HCT116 (cell line): Measurements from ENCODE around the gene ALK. TPM values are rescaled to one million over a fixed set of nuclear protein-coding genes. Genes with fewer than 3 reads are reported as not detected.

Source experiments
- ATAC-seq: fragments of 200-7000 bp; cut with Tn5 transposase; 2 replicates; pipeline ENCODE4 v1.9.1; 2020; ENCODE audit warnings: mild to moderate bottlenecking, moderate library complexity
- BruUV-seq: library from RNA; stranded (reverse); fragments of 400-500 nt; replicated peaks from 2 replicates; lab custom pipeline; 2021; lab: Mats Ljungman, UMichigan
- CTCF ChIA-PET: fragments of 300-600 bp; sonication (Branson Sonifier 250); formaldehyde crosslinking; loops from one replicate; lab custom pipeline; 2021; ENCODE audit warnings: antibody characterized with exemption; lab: Charles Lee
- POLR2A ChIA-PET: fragments of 300-600, 350-600 bp; sonication (Branson Sonifier 250); formaldehyde crosslinking; loops from one replicate; lab custom pipeline; 2021; ENCODE audit warnings: antibody characterized with exemption; lab: Charles Lee
- RAD21 ChIA-PET, 2 experiments: fragments of 300-600 bp; sonication (Branson Sonifier 250); formaldehyde crosslinking; loops; one replicate each; lab custom pipeline; 2023; ENCODE audit warnings: low total read pairs in 2 of 2; ENCODE audit not compliant: uncharacterized antibody in 2 of 2, unreplicated experiment in 2 of 2, low non-redundant PET in 1 of 2; lab: Charles Lee
- DNase-seq: peaks from one replicate; pipeline ENCODE4 v3.0.0-alpha.2; 2010; ENCODE audit warnings: low read depth, low spot score
- H2AFZ ChIP-seq: fragments of 200-600 bp; shearing (Covaris generic), sonication (generic); 2 replicates; pipeline ENCODE4 v1.6.1; 2017; ENCODE audit warnings: low read depth, mixed run types, mixed read lengths, antibody characterized with exemption, low read length; ENCODE audit not compliant: poor library complexity, severe bottlenecking
- H3K27ac ChIP-seq: 2 replicates; pipeline ENCODE4 v1.5.1; 2012; ENCODE audit warnings: low read depth, low read length
- H3K27me3 ChIP-seq: fragments of 200-600 bp; sonication (generic); 2 replicates; pipeline ENCODE4 v1.6.1; 2016; ENCODE audit warnings: mixed run types, low read length, mixed read lengths; ENCODE audit not compliant: insufficient read depth
- H3K36me3 ChIP-seq, 2 experiments: fragments of 200-500 bp in 1 of 2; fragments of 200-600 bp in 1 of 2; sonication (Bioruptor generic) in 1 of 2; sonication (generic) in 1 of 2; 2 replicates each; pipeline versions ENCODE4 v1.5.1 to v1.6.1; 2014 to 2016; ENCODE audit warnings: low read length in 2 of 2, inconsistent platforms in 1 of 2, mixed read lengths in 1 of 2, mixed run types in 1 of 2; ENCODE audit not compliant: insufficient read depth in 2 of 2, control insufficient read depth in 1 of 2
- H3K4me1 ChIP-seq, 2 experiments: fragments of 200-600 bp in 1 of 2; sonication (generic) in 1 of 2; 2 replicates each; pipeline versions ENCODE4 v1.5.1 to v1.6.1; 2012 to 2017; ENCODE audit warnings: low read length in 2 of 2, inconsistent platforms in 1 of 2, mild to moderate bottlenecking in 1 of 2, mixed read lengths in 1 of 2, mixed run types in 1 of 2, moderate library complexity in 1 of 2; ENCODE audit not compliant: insufficient read depth in 2 of 2, control insufficient read depth in 1 of 2
- H3K4me2 ChIP-seq: fragments of 200-600 bp; sonication (generic); 2 replicates; pipeline ENCODE4 v1.6.1; 2017; ENCODE audit warnings: mixed run types, low read length, mixed read lengths
- H3K4me3 ChIP-seq, 2 experiments: fragments of 200-600 bp in 1 of 2; sonication (generic) in 1 of 2; replicated peaks in 1 of 2; 2 replicates each; pipeline ENCODE4 v1.5.1; 2011 to 2016; ENCODE audit warnings: low read length in 2 of 2, control low read depth in 1 of 2, low read depth in 1 of 2, mild to moderate bottlenecking in 1 of 2, mixed read lengths in 1 of 2, mixed run types in 1 of 2
- H3K79me2 ChIP-seq: fragments of 200-600 bp; sonication (generic); 2 replicates; pipeline ENCODE4 v1.6.1; 2017; ENCODE audit warnings: mild to moderate bottlenecking, mixed run types, low read length, moderate library complexity, mixed read lengths; ENCODE audit not compliant: insufficient read depth
- H3K9ac ChIP-seq: fragments of 200-600 bp; sonication (generic); 2 replicates; pipeline ENCODE4 v1.6.1; 2016; ENCODE audit warnings: low read length, mixed read lengths
- H3K9me2 ChIP-seq: fragments of 200-600 bp; sonication (generic), shearing (Covaris generic); 2 replicates; pipeline ENCODE4 v1.6.1; 2017; ENCODE audit warnings: mixed run types, mild to moderate bottlenecking, moderate library complexity; ENCODE audit not compliant: insufficient read depth
- H3K9me3 ChIP-seq, 2 experiments: fragments of 200-500 bp in 1 of 2; fragments of 200-600 bp in 1 of 2; sonication (Bioruptor generic) in 1 of 2; sonication (generic) in 1 of 2; 2 replicates each; pipeline ENCODE4 v1.6.1; 2014 to 2017; ENCODE audit warnings: low read length in 2 of 2, mixed read lengths in 2 of 2, inconsistent platforms in 1 of 2, low read depth in 1 of 2, mild to moderate bottlenecking in 1 of 2, mixed run types in 1 of 2, moderate library complexity in 1 of 2; ENCODE audit not compliant: control insufficient read depth in 1 of 2, insufficient read depth in 1 of 2
- H4K20me1 ChIP-seq: fragments of 200-600 bp; sonication (generic), shearing (Covaris generic); 2 replicates; pipeline ENCODE4 v1.6.1; 2017; ENCODE audit warnings: mixed run types, mild to moderate bottlenecking, moderate library complexity; ENCODE audit not compliant: insufficient read depth
- CBX3 ChIP-seq: IDR thresholded peaks from 2 replicates; pipeline ENCODE4 v1.6.1; 2012; ENCODE audit warnings: low read depth
- CEBPB ChIP-seq: IDR thresholded peaks from 2 replicates; pipeline ENCODE4 v1.6.1; 2012; ENCODE audit warnings: low read depth
- ELF1 ChIP-seq: IDR thresholded peaks from 2 replicates; pipeline ENCODE4 v1.6.1; 2012; ENCODE audit warnings: low read depth, borderline replicate concordance
- EZH2 ChIP-seq: fragments of 200-600 bp; sonication (generic); IDR thresholded peaks from 2 replicates; pipeline ENCODE4 v1.6.1; 2017; ENCODE audit warnings: antibody characterized with exemption, mixed run types
- EZH2phosphoT487 ChIP-seq: fragments of 200-600 bp; IDR thresholded peaks from 2 replicates; pipeline ENCODE4 v1.6.1; 2018; ENCODE audit warnings: antibody characterized with exemption, borderline replicate concordance
- FOSL1 ChIP-seq: IDR thresholded peaks from 2 replicates; pipeline ENCODE4 v1.6.1; 2012; ENCODE audit warnings: low read depth
- POLR2A ChIP-seq: IDR thresholded peaks from 2 replicates; pipeline ENCODE4 v1.7.0; 2011; ENCODE audit warnings: borderline replicate concordance; ENCODE audit not compliant: insufficient read depth, insufficient read length; ENCODE audit errors: extremely low read depth
- POLR2AphosphoS5 ChIP-seq: IDR thresholded peaks from 2 replicates; pipeline ENCODE4 v1.6.1; 2011; ENCODE audit warnings: mild to moderate bottlenecking, low read depth, low read length, moderate library complexity
- RAD21 ChIP-seq: IDR thresholded peaks from 2 replicates; pipeline ENCODE4 v1.6.1; 2012; ENCODE audit warnings: low read depth, mild to moderate bottlenecking
- SIN3A ChIP-seq: IDR thresholded peaks from 2 replicates; pipeline ENCODE4 v1.6.1; 2012; ENCODE audit warnings: low read depth
- SP1 ChIP-seq: IDR thresholded peaks from 2 replicates; pipeline ENCODE4 v1.6.1; 2012; ENCODE audit warnings: low read depth
- TCF7L2 ChIP-seq: IDR thresholded peaks from 2 replicates; pipeline ENCODE4 v1.7.0; 2011; ENCODE audit warnings: borderline replicate concordance, inconsistent platforms; ENCODE audit not compliant: insufficient read depth, insufficient read length; ENCODE audit errors: extremely low read depth
- ZFX ChIP-seq: fragments of 450-650 bp; IDR thresholded peaks from 2 replicates; pipeline ENCODE4 v1.6.1; 2017
- ZNF274 ChIP-seq: fragments of 200-500 bp; sonication (Bioruptor generic); IDR thresholded peaks from 2 replicates; pipeline ENCODE4 v1.6.1; 2014; ENCODE audit warnings: mild to moderate bottlenecking, low read depth, low read length, inconsistent platforms
- intact Hi-C: fragments of 100-400 bp; cut with micrococcal nuclease; formaldehyde crosslinking; loops from 2 replicates; pipeline ENCODE4 v1.10.0; 2022
- total RNA-seq: library from RNA; stranded (reverse); gene quantifications from one replicate; pipeline ENCODE4 v1.2.1, GENCODE V29; 2021; ENCODE audit not compliant: unreplicated experiment
- TF ChIP-seq, protein P1 (sequence below): IDR thresholded peaks from 2 replicates; pipeline ENCODE4 v1.6.1; 2011; ENCODE audit warnings: mild to moderate bottlenecking, low read length, moderate library complexity; ENCODE audit not compliant: insufficient replicate concordance; ENCODE audit errors: extremely low read depth
- TF ChIP-seq, protein P2 (sequence below): IDR thresholded peaks from 2 replicates; pipeline ENCODE4 v1.6.1; 2012
- TF ChIP-seq, protein P3 (sequence below): IDR thresholded peaks from 2 replicates; pipeline ENCODE4 v1.6.1; 2012; ENCODE audit warnings: low read depth
- TF ChIP-seq, protein P4 (sequence below), 3 experiments: fragments of 200-600 bp in 1 of 3; sonication (generic) in 1 of 3; IDR thresholded peaks in 2 of 3; conservative IDR thresholded peaks in 1 of 3; 2 replicates each; pipeline ENCODE4 v1.5.1; 2012 to 2017; ENCODE audit warnings: low read depth in 2 of 3, low read length in 2 of 3, antibody characterized with exemption in 1 of 3, borderline replicate concordance in 1 of 3, control low read depth in 1 of 3, mild to moderate bottlenecking in 1 of 3, mixed read lengths in 1 of 3, mixed run types in 1 of 3, moderate library complexity in 1 of 3; ENCODE audit not compliant: insufficient read depth in 1 of 3
- TF ChIP-seq, protein P5 (sequence below): IDR thresholded peaks from 2 replicates; pipeline ENCODE4 v1.6.1; 2012

The ALK gene
- total RNA-seq, 1 experiment from 2014 or later, result not detected

DNA sequence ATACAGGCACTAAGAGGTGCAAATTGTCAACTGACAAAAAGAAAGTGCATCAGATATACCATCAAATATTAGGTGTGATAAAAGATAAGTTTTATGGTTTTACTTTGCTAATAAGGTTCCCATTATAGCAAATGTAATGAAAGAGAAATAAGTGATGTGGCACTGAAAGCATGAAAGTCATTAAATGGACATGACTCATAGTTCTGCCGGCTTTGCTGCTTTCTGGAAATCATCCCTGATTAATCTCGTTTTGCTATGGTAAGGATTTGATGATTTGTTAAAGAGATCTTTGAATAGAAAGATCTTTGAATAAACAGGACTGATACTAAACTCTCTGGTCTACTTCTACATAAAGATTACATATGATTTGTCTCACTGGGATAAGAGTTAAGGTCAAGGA is 733.5 kb downstream of the ALK start:
- no peak for ATAC-seq
- ChIA-PET CTCF (no interaction called here), POLR2A (no interaction called here), RAD21 (no interaction called here)
- no peaks in the 10 kb centered on the region for H4K20me1 ChIP-seq
- no peak overlapping the region for H3K4me3 ChIP-seq
- intact Hi-C loops, result no loop called here
- DNase-seq, result no peak
- no peak overlapping the region for H3K9ac ChIP-seq
- TF ChIP-seq FOSL1 (no peak), SP1 (no peak), POLR2A (no peak), ZFX (no peak), SIN3A (no peak), POLR2AphosphoS5 (no peak), EZH2 (no peak), ZNF274 (no peak), CEBPB (no peak), RAD21 (no peak), TCF7L2 (no peak), ELF1 (no peak), CBX3 (no peak), EZH2phosphoT487 (no peak)
- TF ChIP-seq, protein P1, sequence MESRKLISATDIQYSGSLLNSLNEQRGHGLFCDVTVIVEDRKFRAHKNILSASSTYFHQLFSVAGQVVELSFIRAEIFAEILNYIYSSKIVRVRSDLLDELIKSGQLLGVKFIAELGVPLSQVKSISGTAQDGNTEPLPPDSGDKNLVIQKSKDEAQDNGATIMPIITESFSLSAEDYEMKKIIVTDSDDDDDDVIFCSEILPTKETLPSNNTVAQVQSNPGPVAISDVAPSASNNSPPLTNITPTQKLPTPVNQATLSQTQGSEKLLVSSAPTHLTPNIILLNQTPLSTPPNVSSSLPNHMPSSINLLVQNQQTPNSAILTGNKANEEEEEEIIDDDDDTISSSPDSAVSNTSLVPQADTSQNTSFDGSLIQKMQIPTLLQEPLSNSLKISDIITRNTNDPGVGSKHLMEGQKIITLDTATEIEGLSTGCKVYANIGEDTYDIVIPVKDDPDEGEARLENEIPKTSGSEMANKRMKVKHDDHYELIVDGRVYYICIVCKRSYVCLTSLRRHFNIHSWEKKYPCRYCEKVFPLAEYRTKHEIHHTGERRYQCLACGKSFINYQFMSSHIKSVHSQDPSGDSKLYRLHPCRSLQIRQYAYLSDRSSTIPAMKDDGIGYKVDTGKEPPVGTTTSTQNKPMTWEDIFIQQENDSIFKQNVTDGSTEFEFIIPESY, result no peak
- TF ChIP-seq, protein P2, sequence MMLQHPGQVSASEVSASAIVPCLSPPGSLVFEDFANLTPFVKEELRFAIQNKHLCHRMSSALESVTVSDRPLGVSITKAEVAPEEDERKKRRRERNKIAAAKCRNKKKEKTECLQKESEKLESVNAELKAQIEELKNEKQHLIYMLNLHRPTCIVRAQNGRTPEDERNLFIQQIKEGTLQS, result no peak
- TF ChIP-seq, protein P3, sequence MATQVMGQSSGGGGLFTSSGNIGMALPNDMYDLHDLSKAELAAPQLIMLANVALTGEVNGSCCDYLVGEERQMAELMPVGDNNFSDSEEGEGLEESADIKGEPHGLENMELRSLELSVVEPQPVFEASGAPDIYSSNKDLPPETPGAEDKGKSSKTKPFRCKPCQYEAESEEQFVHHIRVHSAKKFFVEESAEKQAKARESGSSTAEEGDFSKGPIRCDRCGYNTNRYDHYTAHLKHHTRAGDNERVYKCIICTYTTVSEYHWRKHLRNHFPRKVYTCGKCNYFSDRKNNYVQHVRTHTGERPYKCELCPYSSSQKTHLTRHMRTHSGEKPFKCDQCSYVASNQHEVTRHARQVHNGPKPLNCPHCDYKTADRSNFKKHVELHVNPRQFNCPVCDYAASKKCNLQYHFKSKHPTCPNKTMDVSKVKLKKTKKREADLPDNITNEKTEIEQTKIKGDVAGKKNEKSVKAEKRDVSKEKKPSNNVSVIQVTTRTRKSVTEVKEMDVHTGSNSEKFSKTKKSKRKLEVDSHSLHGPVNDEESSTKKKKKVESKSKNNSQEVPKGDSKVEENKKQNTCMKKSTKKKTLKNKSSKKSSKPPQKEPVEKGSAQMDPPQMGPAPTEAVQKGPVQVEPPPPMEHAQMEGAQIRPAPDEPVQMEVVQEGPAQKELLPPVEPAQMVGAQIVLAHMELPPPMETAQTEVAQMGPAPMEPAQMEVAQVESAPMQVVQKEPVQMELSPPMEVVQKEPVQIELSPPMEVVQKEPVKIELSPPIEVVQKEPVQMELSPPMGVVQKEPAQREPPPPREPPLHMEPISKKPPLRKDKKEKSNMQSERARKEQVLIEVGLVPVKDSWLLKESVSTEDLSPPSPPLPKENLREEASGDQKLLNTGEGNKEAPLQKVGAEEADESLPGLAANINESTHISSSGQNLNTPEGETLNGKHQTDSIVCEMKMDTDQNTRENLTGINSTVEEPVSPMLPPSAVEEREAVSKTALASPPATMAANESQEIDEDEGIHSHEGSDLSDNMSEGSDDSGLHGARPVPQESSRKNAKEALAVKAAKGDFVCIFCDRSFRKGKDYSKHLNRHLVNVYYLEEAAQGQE, result no peak
- TF ChIP-seq, protein P4, sequence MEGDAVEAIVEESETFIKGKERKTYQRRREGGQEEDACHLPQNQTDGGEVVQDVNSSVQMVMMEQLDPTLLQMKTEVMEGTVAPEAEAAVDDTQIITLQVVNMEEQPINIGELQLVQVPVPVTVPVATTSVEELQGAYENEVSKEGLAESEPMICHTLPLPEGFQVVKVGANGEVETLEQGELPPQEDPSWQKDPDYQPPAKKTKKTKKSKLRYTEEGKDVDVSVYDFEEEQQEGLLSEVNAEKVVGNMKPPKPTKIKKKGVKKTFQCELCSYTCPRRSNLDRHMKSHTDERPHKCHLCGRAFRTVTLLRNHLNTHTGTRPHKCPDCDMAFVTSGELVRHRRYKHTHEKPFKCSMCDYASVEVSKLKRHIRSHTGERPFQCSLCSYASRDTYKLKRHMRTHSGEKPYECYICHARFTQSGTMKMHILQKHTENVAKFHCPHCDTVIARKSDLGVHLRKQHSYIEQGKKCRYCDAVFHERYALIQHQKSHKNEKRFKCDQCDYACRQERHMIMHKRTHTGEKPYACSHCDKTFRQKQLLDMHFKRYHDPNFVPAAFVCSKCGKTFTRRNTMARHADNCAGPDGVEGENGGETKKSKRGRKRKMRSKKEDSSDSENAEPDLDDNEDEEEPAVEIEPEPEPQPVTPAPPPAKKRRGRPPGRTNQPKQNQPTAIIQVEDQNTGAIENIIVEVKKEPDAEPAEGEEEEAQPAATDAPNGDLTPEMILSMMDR (IDR thresholded peaks at IDR 0.05 in 2 of 3, conservative IDR thresholded peaks at IDR 0.05 in 1 of 3; ENCODE audit: borderline replicate concordance in 1 of 3, insufficient read depth in 1 of 3, low read depth in 2 of 3, low read length in 2 of 3), result no peak
- TF ChIP-seq, protein P5, sequence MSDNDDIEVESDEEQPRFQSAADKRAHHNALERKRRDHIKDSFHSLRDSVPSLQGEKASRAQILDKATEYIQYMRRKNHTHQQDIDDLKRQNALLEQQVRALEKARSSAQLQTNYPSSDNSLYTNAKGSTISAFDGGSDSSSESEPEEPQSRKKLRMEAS, result no peak
- no peak overlapping the region for H3K4me2 ChIP-seq
- H2AFZ ChIP-seq, result no peak overlapping the region
- no peaks in the 10 kb centered on the region for H3K4me1 ChIP-seq
- H3K9me3 ChIP-seq, result peaks cover 0 to 4% of the 10 kb centered on the region in 2 experiments; a peak in 1 of 4 replicates
- no TSS peak for BruUV-seq
- 0 out of 4 replicates have a peak, but pooled peaks cover 0 to 5% of the 10 kb centered on the region in 2 experiments for H3K36me3 ChIP-seq
- H3K9me2 ChIP-seq, result no peaks in the 10 kb centered on the region
- no peaks in the 10 kb centered on the region for H3K27me3 ChIP-seq
- H3K27ac ChIP-seq, result no peak overlapping the region
- no peaks in the 10 kb centered on the region for H3K79me2 ChIP-seq
